OCI-LY1 (cell line): ENCODE measurements around the gene SLC10A4.

Experiments
- EZH2 ChIP-seq: fragments of 200-600 bp; sonication (generic), shearing (Covaris generic); IDR thresholded peaks from 2 replicates; pipeline ENCODE4 v1.8.0; 2017; ENCODE audit warnings: borderline replicate concordance, mixed run types, mild to moderate bottlenecking, antibody characterized with exemption, low read length, moderate library complexity, mixed read lengths
- TF ChIP-seq, protein P1 (sequence below): fragments of 200-600 bp; sonication (generic), shearing (Covaris generic); IDR thresholded peaks from 2 replicates; pipeline ENCODE4 v1.5.1; 2017; ENCODE audit warnings: mild to moderate bottlenecking, antibody characterized with exemption, low read length, moderate library complexity, mixed read lengths

DNA sequence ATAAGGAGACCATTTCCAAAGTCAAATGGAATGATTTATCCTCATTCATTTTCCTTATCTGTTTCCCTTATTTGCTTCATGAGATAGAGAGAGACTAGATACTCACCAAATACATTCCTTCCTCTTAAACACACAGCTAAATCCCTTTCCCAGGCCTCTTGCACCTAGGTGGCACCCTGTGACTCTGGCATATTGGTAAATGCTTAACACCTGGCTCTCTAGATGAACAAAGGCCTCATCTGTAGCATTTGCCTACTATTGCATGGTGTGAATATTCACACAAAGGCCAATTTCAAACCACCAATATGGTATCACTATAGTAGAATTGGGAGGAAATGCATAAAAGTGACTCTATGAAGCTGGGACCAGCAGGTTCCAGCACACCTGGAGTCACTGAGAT lies 22.1 kb upstream of the SLC10A4 start:
- TF ChIP-seq EZH2 = no peak
- TF ChIP-seq, protein P1, sequence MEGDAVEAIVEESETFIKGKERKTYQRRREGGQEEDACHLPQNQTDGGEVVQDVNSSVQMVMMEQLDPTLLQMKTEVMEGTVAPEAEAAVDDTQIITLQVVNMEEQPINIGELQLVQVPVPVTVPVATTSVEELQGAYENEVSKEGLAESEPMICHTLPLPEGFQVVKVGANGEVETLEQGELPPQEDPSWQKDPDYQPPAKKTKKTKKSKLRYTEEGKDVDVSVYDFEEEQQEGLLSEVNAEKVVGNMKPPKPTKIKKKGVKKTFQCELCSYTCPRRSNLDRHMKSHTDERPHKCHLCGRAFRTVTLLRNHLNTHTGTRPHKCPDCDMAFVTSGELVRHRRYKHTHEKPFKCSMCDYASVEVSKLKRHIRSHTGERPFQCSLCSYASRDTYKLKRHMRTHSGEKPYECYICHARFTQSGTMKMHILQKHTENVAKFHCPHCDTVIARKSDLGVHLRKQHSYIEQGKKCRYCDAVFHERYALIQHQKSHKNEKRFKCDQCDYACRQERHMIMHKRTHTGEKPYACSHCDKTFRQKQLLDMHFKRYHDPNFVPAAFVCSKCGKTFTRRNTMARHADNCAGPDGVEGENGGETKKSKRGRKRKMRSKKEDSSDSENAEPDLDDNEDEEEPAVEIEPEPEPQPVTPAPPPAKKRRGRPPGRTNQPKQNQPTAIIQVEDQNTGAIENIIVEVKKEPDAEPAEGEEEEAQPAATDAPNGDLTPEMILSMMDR = no peak
